ENCODE results near the gene KRTAP5-5.
"Not testable (repeated sequence)": the region's sequence is repeated elsewhere in the genome, so short reads cannot be mapped to it uniquely, and the experiment has no call there.

KRTAP5-5 gene

GRCh38 chr11:1596576-1597121, 32.9 kb upstream of the KRTAP5-5 start:
- H3K27ac ChIP-seq (ENCODE audit: low read length); H3K27me3 ChIP-seq (ENCODE audit: insufficient read depth, low read length, poor library complexity); H3K9me3 ChIP-seq (ENCODE audit: insufficient read depth, low read length, severe bottlenecking); H3K4me2 ChIP-seq (ENCODE audit: insufficient read depth, low read length); H3K79me2 ChIP-seq (ENCODE audit: insufficient read depth, low read length); DNase-seq; H3K4me3 ChIP-seq (ENCODE audit: low read depth in 1 of 2, low read length in 2 of 2); H3K36me3 ChIP-seq (ENCODE audit: insufficient read depth, low read length); H3K4me1 ChIP-seq (ENCODE audit: insufficient read depth, low read length); ATAC-seq (ENCODE audit: insufficient read depth, low read depth); H2AFZ ChIP-seq (ENCODE audit: low read depth, low read length); H3K9ac ChIP-seq (ENCODE audit: low read depth, low read length); H4K20me1 ChIP-seq (ENCODE audit: insufficient read depth, low read length): not testable (repeated sequence)

GRCh38 chr11:1597331-1597993, 32.1 kb upstream of the KRTAP5-5 start:
- Histone ChIP-seq H3K27me3 (ENCODE audit: insufficient read depth, low read length, poor library complexity) (peaks cover 3% of the 10 kb centered on the region), H3K79me2 (ENCODE audit: insufficient read depth, low read length) (no peaks in the 10 kb centered on the region), H4K20me1 (ENCODE audit: insufficient read depth, low read length) (no peaks in the 10 kb centered on the region), H2AFZ (ENCODE audit: low read depth, low read length) (no peak overlapping the region), H3K4me2 (ENCODE audit: insufficient read depth, low read length) (no peak overlapping the region), H3K9ac (ENCODE audit: low read depth, low read length) (no peak overlapping the region), H3K27ac (ENCODE audit: low read length) (no peak overlapping the region), H3K9me3 (ENCODE audit: insufficient read depth, low read length, severe bottlenecking) (no peaks in the 10 kb centered on the region), H3K4me1 (ENCODE audit: insufficient read depth, low read length) (no peaks in the 10 kb centered on the region), H3K36me3 (ENCODE audit: insufficient read depth, low read length) (no peaks in the 10 kb centered on the region), H3K4me3 (ENCODE audit: low read depth in 1 of 2, low read length in 2 of 2) (no peak overlapping the region)
- no peak for TF ChIP-seq EZH2 (IDR thresholded peaks at IDR 0.05; ENCODE audit: borderline replicate concordance, low read depth, low read length, severe bottlenecking)
- TF ChIP-seq CTCF (IDR thresholded peaks at IDR 0.05; ENCODE audit: borderline replicate concordance, extremely low read depth, low read length, poor library complexity, severe bottlenecking): no peak
- DNase-seq: no peak
- no peak for ATAC-seq (ENCODE audit: insufficient read depth, low read depth)

GRCh38 chr11:1597994-1598380, 31.6 kb upstream of the KRTAP5-5 start, which contains the start of gene KRTAP5-2:
KRTAP5-2 (minus strand) TSS chr11:1598294; CDS start chr11:1598250, 44 bp downstream.
- DNase-seq (no peak), ATAC-seq (ENCODE audit: insufficient read depth, low read depth) (no peak)
- no peaks in the 10 kb centered on the region for H3K4me1 ChIP-seq (ENCODE audit: insufficient read depth, low read length)
- no peaks in the 10 kb centered on the region for H3K9me3 ChIP-seq (ENCODE audit: insufficient read depth, low read length, severe bottlenecking)
- TF ChIP-seq CTCF (IDR thresholded peaks at IDR 0.05; ENCODE audit: borderline replicate concordance, extremely low read depth, low read length, poor library complexity, severe bottlenecking) (no peak), EZH2 (IDR thresholded peaks at IDR 0.05; ENCODE audit: borderline replicate concordance, low read depth, low read length, severe bottlenecking) (no peak)
- no peaks in the 10 kb centered on the region for H3K79me2 ChIP-seq (ENCODE audit: insufficient read depth, low read length)
- H3K27ac ChIP-seq (ENCODE audit: low read length): no peak within 1 kb of the TSS
- H3K9ac ChIP-seq (ENCODE audit: low read depth, low read length): no peak within 1 kb of the TSS
- no peaks in the 10 kb centered on the region for H4K20me1 ChIP-seq (ENCODE audit: insufficient read depth, low read length)
- H3K4me2 ChIP-seq (ENCODE audit: insufficient read depth, low read length): no peak within 1 kb of the TSS
- peaks cover 4% of the 10 kb centered on the region for H3K27me3 ChIP-seq (ENCODE audit: insufficient read depth, low read length, poor library complexity)
- H2AFZ ChIP-seq (ENCODE audit: low read depth, low read length): no peak within 1 kb of the TSS
- H3K36me3 ChIP-seq (ENCODE audit: insufficient read depth, low read length): no peaks in the 10 kb centered on the region
- H3K4me3 ChIP-seq (ENCODE audit: low read depth in 1 of 2, low read length in 2 of 2): no peak within 1 kb of the TSS

- not testable (repeated sequence) for ATAC-seq (ENCODE audit: insufficient read depth, low read depth)
Measured at GRCh38 chr11:1598406-1598805, 31.2 kb upstream of the KRTAP5-5 start.

More at GRCh38 chr11:1598406-1598805, 31.2 kb upstream of the KRTAP5-5 start:
- not testable (repeated sequence) for H3K9ac ChIP-seq (ENCODE audit: low read depth, low read length); H4K20me1 ChIP-seq (ENCODE audit: insufficient read depth, low read length); H3K9me3 ChIP-seq (ENCODE audit: insufficient read depth, low read length, severe bottlenecking); H3K4me3 ChIP-seq (ENCODE audit: low read depth in 1 of 2, low read length in 2 of 2); H2AFZ ChIP-seq (ENCODE audit: low read depth, low read length); H3K36me3 ChIP-seq (ENCODE audit: insufficient read depth, low read length); H3K79me2 ChIP-seq (ENCODE audit: insufficient read depth, low read length); H3K4me1 ChIP-seq (ENCODE audit: insufficient read depth, low read length); H3K4me2 ChIP-seq (ENCODE audit: insufficient read depth, low read length); H3K27me3 ChIP-seq (ENCODE audit: insufficient read depth, low read length, poor library complexity); H3K27ac ChIP-seq (ENCODE audit: low read length); DNase-seq
